Panc1 (cell line): ENCODE data around the gene RBP2. TPM values are rescaled to one million over a fixed set of nuclear protein-coding genes. Genes with fewer than 3 reads are reported as not detected.

Experiments
- ATAC-seq: fragments of 200-7000 bp; cut with Tn5 transposase; 2 replicates; pipeline ENCODE4 v1.9.1; 2020; ENCODE audit warnings: mild to moderate bottlenecking, moderate library complexity
- BruUV-seq: library from RNA; stranded (reverse); fragments of 400-500 nt; replicated peaks from 2 replicates; lab custom pipeline; 2021; lab: Mats Ljungman, UMichigan
- CTCF ChIA-PET: fragments of 300-600 bp; sonication (Branson Sonifier 250); formaldehyde crosslinking; loops from one replicate; lab custom pipeline; 2022; ENCODE audit warnings: antibody characterized with exemption; lab: Charles Lee
- POLR2A ChIA-PET: fragments of 300-600 bp; sonication (Branson Sonifier 250); formaldehyde crosslinking; loops from one replicate; lab custom pipeline; 2022; ENCODE audit warnings: antibody characterized with exemption; lab: Charles Lee
- DNase-seq: peaks from one replicate; pipeline ENCODE4 v3.0.0-alpha.2; 2010; ENCODE audit warnings: low read depth, low spot score
- H3K27ac ChIP-seq: 2 replicates; pipeline ENCODE4 v1.5.1; 2011; ENCODE audit warnings: mild to moderate bottlenecking, low read length, inconsistent platforms
- H3K27me3 ChIP-seq: fragments of 200-500 bp; sonication (Bioruptor generic); 2 replicates; pipeline ENCODE4 v1.6.0; 2014; ENCODE audit warnings: low read length, inconsistent platforms; ENCODE audit not compliant: control insufficient read depth, insufficient read depth
- H3K36me3 ChIP-seq: fragments of 200-500 bp; sonication (Bioruptor generic); 2 replicates; pipeline ENCODE4 v1.5.1; 2014; ENCODE audit warnings: inconsistent platforms, mild to moderate bottlenecking, low read length, moderate library complexity; ENCODE audit not compliant: control insufficient read depth, insufficient read depth
- H3K4me1 ChIP-seq: 2 replicates; pipeline ENCODE4 v1.5.1; 2011; ENCODE audit warnings: inconsistent platforms, mild to moderate bottlenecking, low read length, moderate library complexity; ENCODE audit not compliant: control insufficient read depth, insufficient read depth
- H3K4me3 ChIP-seq, 2 experiments: 2 replicates each; pipeline ENCODE4 v1.5.1; 2011 to 2012; ENCODE audit warnings: low read depth in 2 of 2, low read length in 2 of 2, mild to moderate bottlenecking in 2 of 2, inconsistent platforms in 1 of 2, moderate library complexity in 1 of 2
- H3K9me3 ChIP-seq: fragments of 200-500 bp; sonication (Bioruptor generic); 2 replicates; pipeline ENCODE4 v1.5.1; 2014; ENCODE audit warnings: low read depth, mild to moderate bottlenecking, inconsistent platforms, low read length, moderate library complexity; ENCODE audit not compliant: control insufficient read depth, insufficient read depth
- CTCF ChIP-seq: fragments of 450-650 bp; IDR thresholded peaks from 2 replicates; pipeline ENCODE4 v1.5.1; 2017; ENCODE audit warnings: mild to moderate bottlenecking
- POLR2AphosphoS5 ChIP-seq: IDR thresholded peaks from 2 replicates; pipeline ENCODE4 v1.6.1; 2012; ENCODE audit warnings: mild to moderate bottlenecking, low read depth, low read length, moderate library complexity
- REST ChIP-seq, 2 experiments: IDR thresholded peaks; 2 replicates each; pipeline ENCODE4 v1.6.1; 2011 to 2012; ENCODE audit warnings: low read depth in 2 of 2, control low read depth in 1 of 2, low read length in 1 of 2, mild to moderate bottlenecking in 1 of 2, moderate library complexity in 1 of 2; ENCODE audit not compliant: insufficient read depth in 1 of 2
- SIN3A ChIP-seq: IDR thresholded peaks from 2 replicates; pipeline ENCODE4 v1.6.1; 2012; ENCODE audit warnings: low read depth, mild to moderate bottlenecking, low read length, moderate library complexity, borderline replicate concordance; ENCODE audit not compliant: insufficient read depth
- TCF7L2 ChIP-seq: IDR thresholded peaks from 2 replicates; pipeline ENCODE4 v1.6.1; 2011; ENCODE audit warnings: mild to moderate bottlenecking, low read depth, low read length, inconsistent platforms
- in situ Hi-C: cut with HindIII; loops from 2 replicates; pipeline ENCODE4 v1.10.0; 2016; ENCODE audit warnings: low sequenced_read_pairs, low pct_unique_long_range_greater_than_20kb
- intact Hi-C: fragments of 100-400 bp; cut with micrococcal nuclease; formaldehyde crosslinking; loops from one replicate; pipeline ENCODE4 v1.10.0; 2022; ENCODE audit not compliant: unreplicated experiment
- total RNA-seq: library from RNA; stranded (reverse); gene quantifications from one replicate; pipeline ENCODE4 v1.2.1, GENCODE V29; 2021; ENCODE audit not compliant: unreplicated experiment

RBP2 gene
- total RNA-seq, 1 experiment from 2014 or later, result not detected

GRCh38 chr3:139493826-139494385 is 17.6 kb upstream of the RBP2 start:
- no TSS peak for BruUV-seq
- Histone ChIP-seq H3K4me1 (no peaks in the 10 kb centered on the region), H3K9me3 (no peaks in the 10 kb centered on the region), H3K27ac (no peak overlapping the region), H3K36me3 (no peaks in the 10 kb centered on the region), H3K27me3 (no peaks in the 10 kb centered on the region; the same call in 1 of the 2 replicates), H3K4me3 (no peak overlapping the region)
- in situ Hi-C loops, result no loop called here
- TF ChIP-seq SIN3A (no peak), CTCF (no peak), POLR2AphosphoS5 (no peak), REST (IDR thresholded peaks at IDR 0.05; ENCODE audit: insufficient read depth in 1 of 2, low read depth in 2 of 2, low read length in 1 of 2) (no peak), TCF7L2 (no peak)
- ChIA-PET POLR2A (no interaction called here), CTCF (no interaction called here)
- no peak for DNase-seq
- no peak for ATAC-seq
- intact Hi-C loops, result no loop called here

GRCh38 chr3:139491966-139492365 is 15.7 kb upstream of the RBP2 start:
- CTCF ChIA-PET, result no interaction called here
- ATAC-seq, result no peak
- no peak overlapping the region for H3K27ac ChIP-seq

More at GRCh38 chr3:139491966-139492365, 15.7 kb upstream of the RBP2 start:
- Histone ChIP-seq H3K4me3 (no peak overlapping the region), H3K27me3 (no peaks in the 10 kb centered on the region; the same call in 1 of the 2 replicates), H3K4me1 (no peaks in the 10 kb centered on the region), H3K9me3 (no peaks in the 10 kb centered on the region), H3K36me3 (no peaks in the 10 kb centered on the region)
- BruUV-seq, result no TSS peak
- TF ChIP-seq POLR2AphosphoS5, result no peak
- TF ChIP-seq TCF7L2, result no peak
- no peak for TF ChIP-seq REST (IDR thresholded peaks at IDR 0.05; ENCODE audit: insufficient read depth in 1 of 2, low read depth in 2 of 2, low read length in 1 of 2)
- TF ChIP-seq SIN3A, result no peak
- TF ChIP-seq CTCF, result no peak
- in situ Hi-C loops (no loop called here), intact Hi-C loops (no loop called here)
- DNase-seq, result no peak
- POLR2A ChIA-PET, result no interaction called here
